HG03139 (cell line): Measurements from ENCODE around the gene HS3ST2.

Experiments
- ATAC-seq: cut with Tn5 transposase; IDR thresholded peaks from one replicate; pipeline ENCODE4 v1.9.1; 2021; ENCODE audit not compliant: unreplicated experiment

The HS3ST2 gene

DNA sequence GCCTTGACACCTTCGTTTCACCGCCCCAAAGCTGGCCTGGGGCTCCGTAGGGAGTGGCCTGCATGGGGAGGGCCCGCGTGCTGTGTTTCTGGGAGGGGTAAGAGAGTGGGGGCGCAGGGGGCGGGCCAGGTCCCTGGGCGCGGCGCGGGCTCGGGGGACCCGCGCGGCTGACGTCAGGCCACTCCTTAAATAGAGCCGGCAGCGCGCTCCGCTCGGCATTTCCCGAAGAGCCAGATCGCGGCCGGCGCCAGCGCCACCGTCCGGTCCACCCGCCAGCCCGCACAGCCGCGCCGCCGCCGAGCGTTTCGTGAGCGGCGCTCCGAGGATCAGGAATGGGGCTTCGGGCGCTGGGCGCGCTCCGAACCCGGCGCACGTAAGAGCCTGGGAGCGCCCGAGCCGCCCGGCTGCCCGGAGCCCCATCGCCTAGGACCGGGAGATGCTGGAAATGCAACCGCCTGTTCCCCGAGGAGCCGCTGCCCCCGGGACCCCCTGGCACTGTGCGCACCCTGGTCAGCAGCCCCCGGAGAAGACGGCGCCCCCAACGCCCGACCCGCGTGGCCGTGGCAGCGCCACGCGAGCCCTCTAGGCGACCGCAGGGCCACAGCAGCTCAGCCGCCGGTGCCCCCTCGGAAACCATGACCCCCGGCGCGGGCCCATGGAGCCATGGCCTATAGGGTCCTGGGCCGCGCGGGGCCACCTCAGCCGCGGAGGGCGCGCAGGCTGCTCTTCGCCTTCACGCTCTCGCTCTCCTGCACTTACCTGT, at the start of gene HS3ST2:
HS3ST2 (plus strand) TSS at position 215 of the 763 bp plus-strand sequence; CDS start at position 664, 449 bp downstream.
- ATAC-seq = no peak

DNA sequence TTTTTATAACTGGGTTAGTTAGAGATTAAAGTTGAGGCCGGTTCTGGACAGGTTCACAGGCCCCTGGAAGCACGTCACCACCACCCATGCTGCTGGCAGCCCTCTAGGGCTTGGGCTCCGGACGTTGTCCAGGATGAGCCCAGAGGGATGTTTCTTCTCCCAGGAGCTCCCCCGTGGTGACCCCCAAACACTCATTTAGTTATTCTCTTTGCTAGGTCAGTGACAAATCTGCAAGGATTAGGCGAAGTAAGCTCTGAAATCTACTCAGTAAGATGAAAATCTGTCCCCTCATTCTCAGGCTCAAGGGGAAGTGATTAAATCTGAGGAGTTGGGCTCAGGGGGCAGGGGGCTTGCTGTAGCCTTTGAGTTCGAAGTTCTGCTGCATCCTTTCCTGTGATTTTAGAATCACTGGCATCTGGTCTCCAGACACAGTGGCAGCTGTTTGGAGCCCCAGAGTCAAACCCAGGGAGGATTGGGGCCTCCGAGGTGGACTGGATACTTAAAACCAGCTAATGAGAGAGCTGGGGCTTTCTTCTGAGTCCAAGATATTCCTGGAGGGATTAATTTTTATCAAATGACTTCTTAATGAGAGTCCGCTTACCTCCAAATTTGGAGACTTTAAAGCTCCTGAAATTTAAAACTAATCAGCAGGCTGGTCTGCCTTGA, 49.2 kb upstream of the HS3ST2 start:
- no peak for ATAC-seq

DNA sequence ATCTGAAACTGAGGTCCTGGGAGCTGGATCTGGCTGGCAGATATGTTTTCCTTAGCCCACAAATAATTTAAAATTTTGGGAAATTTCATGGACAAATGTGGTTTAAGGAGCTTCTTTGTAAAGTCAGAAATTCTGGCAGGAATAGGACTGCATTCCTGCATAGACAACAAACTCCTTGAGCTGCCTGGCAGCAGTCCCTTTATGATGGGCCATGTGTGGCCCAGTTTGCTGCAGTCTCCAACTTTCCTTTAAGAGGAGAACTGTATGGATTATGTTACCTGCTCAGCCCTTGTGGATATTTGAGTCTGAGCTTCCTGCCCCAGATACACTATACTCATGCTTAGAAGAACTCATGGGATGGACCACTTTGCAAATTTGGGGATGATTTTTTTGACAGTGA, 48.5 kb upstream of the HS3ST2 start:
- no peak for ATAC-seq

DNA sequence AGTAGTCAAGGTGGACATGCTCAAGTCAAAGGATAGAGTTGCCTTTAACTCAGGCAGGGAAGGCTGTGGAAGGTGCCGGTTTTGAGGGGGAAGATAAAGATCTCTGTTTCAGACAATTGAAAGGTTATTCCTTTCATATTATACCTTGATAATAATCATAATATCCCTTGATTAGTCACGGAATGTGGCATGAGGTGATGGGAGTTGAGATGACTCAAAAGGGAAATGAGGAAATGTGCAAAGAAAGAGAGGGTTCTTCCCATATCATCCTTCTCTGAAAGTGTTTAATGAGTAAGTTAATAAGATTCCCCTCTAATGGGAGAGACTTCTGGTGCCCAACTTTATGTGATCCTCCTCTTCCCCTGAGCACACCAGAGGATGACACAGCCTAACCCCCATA, 43.1 kb upstream of the HS3ST2 start:
- ATAC-seq = no peak

DNA sequence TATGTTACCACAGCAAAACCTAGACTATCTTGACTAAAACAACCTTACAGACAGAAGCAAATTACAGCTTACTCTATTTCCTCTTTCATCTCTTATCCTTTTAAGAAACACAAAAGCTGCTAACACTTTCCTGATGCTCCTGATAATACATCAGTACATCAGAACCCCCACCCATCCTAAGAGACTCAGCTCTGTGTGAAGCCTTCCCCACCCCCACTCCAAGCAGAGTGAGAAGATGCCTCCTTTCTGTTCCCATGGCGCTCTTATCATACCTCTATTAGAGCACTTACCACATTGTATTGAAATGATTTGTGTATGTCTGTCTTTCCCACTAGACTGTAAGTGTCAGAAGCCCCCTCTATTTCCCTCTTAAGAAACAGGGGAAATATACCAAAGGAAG, 42.4 kb upstream of the HS3ST2 start:
- ATAC-seq = no peak

DNA sequence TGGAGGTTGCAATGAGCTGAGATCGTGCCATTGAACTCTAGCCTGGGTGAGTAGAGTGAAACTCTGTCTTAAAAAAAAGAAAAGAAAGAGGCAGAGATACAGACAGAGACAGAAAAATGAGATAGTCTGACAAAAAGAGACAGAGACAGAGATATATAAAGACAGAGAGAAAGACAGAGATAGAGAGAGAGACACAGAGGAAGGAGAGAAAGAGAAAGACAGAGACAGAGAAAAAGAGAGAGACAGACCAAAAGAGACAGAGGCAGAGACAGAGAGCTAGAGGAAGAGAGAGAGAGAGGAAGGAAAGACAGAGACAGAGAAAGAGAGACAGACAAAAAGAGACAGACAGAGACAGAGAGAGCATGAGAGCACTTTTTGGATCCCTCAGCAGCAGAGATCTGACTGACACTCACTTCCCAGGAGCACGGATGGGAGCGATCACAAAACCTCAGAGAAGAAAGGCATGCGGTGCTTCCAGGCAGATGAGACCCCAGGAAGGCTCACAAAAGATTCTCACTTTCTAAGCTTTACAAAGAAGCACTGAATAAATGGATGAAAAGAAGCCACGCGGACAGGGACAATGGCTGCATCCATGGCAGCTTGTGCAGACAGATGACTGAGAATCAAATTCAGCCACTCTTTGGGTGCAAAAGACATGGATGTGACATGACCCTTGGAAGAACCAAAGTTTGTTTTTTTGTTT, 38.6 kb upstream of the HS3ST2 start:
- ATAC-seq = no peak

DNA sequence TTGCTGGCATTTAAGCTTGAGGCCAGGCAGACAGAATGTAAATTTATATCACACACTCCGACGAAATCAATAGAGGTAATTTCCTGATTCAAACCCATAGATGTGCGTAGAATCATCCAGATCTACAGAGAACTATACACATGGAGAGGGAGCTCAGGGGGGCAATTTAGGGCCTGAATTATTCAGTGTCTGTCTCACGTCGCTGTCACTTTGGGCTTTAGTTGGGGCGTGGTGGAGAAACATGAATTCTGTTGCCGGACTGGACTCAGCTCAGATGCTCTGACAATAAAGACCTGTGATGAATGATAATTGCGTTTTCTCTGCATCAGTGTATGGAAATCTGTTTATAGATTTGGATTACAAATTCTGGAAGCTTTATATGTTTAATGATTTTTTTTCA, 32.5 kb upstream of the HS3ST2 start:
- ATAC-seq = no peak

DNA sequence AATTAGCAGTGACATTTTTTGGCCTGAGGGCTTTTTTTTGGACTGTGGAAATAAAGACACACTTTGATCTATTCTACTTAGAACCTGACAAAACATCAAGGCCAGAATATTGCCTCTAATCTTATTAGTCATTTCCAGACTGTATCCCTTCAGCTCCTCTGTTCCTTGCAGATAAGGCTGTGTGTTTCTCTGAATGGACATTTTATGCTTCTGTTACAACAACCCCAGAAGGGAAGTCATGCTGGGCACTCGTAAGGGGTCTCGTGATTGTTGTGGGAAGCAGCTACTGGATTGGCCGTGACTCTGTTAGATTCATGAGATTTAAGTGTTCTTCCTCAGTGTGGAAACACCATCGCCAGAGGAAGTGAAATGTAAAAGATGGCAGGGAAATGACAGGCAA, 31.6 kb upstream of the HS3ST2 start:
- ATAC-seq = no peak

DNA sequence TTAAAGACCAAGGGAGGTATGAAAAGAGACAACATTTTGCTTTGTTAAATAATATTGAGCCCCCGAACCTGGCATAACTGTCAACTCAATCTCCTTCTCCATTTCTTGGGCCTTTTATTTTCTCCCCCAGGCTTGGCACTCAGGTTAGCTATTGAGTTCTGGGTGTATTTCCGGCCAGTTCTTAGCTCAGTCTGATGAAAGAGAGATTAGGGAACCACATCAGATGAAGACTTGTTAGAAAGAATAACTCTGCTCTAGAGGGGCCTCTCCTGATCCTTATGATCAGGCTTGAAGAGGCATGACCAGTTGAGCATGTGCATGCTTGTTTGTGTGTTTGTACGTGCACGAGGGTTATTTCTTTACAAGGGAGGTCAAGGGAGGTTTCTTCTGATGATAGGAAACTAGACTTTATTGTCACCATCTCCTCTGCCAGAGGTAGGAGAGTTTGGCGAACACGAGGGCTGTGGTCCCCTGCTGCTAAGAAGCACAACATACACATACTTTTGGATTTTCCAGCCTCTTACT, 29.2 kb upstream of the HS3ST2 start:
- no peak for ATAC-seq

DNA sequence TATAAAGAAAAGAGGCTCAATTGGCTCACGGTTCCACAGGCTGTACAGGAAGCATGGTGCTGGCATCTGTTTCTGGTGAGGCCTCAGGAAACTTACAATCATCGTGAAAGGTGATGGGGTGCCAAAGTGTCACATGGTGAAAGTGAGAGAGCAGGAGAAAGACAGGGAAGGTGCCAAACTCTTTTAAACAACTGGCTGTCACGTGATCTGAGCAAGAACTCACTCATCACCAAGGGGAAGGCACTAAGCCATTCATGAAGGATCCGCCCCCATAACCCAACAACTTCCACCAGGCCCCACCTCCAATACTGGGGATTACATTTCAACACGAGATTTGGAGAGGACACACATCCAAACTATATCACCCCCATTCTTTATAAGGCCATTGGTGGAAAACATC, 28.4 kb upstream of the HS3ST2 start:
- no peak for ATAC-seq

DNA sequence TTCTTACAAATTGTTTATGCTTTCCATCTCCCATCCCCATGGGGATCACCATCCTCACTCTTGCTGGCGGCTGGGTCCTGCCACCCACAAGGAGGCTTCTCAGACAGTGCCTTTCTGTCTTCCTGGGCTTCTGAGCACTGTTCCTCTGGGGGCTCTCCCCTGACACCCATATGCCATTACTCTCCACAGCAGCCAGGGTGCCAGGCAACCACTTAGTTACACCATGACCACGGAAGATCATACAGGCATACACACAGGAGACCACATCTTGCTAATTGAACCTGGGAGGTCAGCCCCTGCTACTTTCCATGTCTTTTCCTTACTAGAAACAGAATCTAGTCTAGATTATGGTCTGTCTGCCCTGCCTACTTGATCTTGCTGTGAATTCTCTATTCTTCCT, 27.7 kb upstream of the HS3ST2 start:
- ATAC-seq = no peak

DNA sequence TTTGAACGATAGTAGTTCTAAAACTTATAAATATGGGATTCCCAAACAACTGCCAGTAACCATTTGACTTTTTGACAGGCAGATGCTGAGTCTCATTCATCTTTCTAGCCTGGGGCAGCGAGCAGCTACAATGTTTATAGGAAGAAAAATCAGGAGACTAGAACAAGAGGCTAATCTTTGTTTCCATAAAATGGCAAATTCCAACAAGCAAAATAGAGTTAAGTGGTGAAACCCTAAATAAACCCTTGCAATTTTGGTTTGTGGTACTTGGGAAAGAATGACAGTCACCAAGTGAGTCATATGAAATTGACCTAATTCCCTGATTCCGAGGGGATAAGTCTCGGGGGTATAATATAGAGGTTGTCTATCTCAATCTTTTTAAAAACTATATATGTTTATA, 27.3 kb upstream of the HS3ST2 start:
- no peak for ATAC-seq

DNA sequence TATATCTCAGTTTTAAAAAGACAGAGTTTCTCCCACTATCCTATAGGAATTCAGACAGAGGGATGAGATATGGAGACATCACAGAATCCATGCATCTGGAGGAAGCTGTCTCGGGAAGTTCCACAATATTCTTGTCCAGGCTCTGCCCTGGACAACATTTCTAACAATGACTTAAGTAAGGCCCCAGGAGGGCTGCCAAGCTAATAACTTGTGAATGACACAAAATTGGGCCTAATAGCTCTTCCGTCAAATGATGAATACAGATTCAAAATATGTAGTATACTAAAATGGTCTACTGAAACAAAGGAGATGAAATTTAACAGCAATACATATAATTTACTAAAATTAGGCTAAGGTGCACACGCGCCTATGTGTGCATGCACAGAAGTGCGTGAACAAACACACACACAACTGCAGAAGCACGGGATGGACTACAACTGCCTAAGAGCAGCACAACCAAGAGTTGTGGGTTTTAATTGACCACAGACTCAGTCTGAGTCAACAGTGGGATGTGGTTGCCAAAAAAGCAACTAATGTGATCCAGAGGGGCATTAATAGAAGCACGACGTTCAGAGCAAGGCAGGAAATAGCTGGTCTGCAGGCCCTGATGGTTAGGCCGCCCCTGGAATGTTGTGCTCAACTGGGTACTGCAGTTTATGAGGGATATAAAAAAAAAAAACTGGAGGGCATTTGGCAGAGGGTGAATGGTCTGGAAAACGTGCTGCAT, 26.3 kb upstream of the HS3ST2 start:
- no peak for ATAC-seq

DNA sequence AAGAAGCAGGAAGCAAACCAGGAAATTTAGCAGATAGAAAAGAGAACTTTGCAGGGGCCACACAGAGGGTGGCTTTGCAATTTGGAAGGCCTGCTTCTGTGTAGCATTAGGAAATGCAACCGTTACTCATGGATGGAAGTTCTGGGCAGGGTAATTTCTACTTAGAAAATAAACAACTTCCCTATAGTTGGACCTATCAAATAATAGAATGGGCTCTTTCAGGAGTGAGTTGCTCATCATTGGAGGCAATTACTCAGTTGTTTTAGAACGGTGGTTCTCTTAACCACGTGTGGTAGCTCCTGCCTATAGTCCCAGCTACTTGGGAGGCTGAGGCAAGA, 25.8 kb upstream of the HS3ST2 start:
- no peak for ATAC-seq

DNA sequence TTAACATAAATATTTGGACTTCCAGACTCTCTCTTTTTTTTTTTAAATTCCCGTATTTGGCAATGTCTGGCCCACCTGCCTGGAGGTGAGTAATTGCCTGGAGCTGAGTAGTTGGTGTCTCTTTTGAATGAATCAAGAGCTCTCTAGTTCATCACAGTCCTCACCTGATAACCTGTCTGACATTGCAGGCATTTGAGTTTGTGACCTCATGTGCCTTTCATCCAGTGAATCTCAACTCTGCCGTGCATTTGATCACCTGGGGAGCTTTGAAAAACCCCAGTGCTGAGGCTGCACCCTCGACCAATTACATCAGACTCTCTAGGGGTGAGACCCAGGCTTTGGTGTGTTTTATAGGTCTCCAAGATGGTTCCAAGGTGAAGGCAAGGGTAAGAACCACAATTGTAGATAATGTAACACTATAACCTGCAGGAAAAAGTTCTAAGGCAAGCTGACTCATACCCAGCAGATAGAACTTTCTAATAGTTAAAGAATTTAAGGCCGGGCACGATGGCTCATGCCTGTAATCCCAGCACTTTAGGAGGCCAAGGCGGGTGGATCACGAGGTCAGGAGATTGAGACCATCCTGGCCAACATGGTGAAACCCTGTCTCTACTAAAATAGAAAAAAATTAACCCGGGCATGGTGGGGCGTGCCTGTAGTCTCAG, 24.5 kb upstream of the HS3ST2 start:
- no peak for ATAC-seq

DNA sequence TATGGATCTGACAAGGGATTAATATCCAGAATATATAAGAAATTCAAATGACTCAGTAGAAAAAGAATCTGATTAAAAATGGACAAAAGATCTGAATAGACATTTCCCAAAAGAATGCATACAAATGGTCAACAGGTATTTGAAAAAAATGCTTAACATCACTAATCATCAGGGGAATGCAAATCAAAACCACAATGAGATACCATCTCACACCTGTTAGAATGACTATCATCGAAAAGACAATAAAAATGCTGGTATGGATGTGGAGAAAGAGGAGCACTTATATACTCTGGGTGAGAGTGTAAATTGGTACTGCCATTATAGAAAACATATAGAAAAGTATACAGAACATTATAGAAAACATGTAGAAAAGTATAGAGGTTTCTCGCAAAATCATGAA, 16.4 kb upstream of the HS3ST2 start:
- no peak for ATAC-seq

DNA sequence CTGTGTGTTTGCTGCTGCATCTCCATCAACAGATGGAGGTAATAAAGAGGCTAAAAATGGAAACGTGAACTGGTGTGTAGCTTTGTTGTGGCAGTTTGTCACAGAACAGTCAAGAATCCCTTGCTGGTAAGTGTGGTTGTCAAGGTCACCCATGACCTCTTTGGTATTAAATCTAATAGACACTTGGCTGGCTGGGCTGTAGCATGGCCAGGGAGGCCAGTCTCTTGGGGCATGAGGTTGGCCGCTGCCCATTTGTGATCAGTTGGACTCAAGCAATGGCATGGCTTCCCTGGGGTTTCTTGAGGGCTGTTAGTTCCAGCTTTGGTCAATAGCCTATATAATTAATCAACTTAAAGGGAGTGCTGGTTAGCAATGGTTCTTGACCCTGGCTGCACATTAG, 14.8 kb upstream of the HS3ST2 start:
- no peak for ATAC-seq

DNA sequence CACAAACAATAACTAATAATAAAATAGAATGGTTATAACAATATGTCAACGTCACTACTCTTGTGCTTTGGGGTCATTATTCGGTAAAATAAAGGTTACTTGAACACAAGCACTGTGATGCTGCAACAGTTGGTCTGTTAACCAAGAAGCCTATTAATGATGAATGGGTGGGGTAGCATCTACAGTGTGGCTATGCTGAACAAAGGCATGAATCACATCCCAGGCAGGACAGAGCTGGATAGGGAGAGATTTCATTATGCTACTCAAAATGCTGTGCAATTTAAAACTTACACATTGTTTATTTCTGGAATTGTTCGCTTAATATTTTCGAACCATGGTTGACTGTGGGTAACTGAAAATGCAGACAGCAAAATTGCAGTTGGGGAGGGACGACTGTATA, 9.1 kb upstream of the HS3ST2 start:
- ATAC-seq = no peak

DNA sequence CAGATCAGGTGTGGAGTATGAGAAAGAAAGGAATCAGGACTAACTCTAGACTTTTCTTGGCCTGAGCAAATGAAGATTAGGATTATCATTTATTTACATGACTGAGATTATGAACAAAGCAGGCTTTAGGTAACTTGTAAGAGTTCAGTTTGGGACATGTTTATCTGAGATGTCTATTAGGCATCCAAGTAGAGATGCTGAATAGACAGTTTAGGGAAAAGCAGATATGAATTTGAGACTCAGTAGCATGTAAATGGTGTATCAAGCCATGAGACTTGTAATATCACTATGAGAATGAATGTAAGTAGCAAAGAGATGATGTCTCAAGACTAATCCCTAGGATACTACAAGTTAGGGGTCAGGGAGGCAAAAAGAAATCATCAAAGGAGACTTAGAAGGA, 8.6 kb upstream of the HS3ST2 start:
- no peak for ATAC-seq

DNA sequence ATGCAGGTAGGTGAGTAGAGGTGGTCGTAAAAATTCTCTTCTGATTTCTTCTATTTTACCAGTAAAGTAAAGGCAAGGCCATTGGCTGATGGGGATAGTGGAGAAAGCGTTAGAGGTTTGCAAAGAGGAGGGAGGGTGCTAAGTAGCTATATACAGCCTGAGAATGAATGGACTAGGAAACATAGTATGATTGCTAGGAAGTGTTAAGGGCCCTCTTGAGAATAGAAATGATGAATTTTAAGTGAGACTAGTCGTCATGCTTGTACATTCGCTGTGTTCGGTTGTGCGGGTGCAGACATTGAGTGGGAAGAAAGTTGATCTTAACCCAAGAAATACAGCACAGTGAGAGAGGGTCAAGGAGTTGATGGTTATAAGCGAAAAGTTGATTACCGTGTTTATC, 7.2 kb upstream of the HS3ST2 start:
- ATAC-seq = no peak

DNA sequence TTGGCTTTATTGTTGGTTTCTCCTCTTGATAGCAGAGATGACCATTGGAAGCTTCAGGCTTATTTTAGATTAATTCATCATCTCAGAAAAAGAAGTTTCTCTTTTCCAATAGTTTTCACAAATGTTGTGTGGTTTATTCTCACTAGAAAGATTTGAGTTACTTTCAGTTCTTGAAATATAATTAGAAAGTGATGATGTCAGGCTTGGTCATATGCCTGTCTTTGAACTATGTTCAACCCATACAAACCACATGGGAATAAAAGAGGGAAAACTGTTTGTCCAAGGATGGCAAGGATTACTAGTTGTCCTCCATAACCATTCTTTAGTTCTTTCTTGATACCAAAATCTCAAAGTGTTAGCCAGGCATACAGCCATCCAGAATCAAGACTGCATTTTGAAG, 3.7 kb upstream of the HS3ST2 start:
- ATAC-seq = no peak
